Chondrocyte (in vitro differentiated cells): ENCODE results near the gene PSORS1C1. TPM values are rescaled to one million over a fixed set of nuclear protein-coding genes. Genes with fewer than 3 reads are reported as not detected.

Source experiments
- DNase-seq: peaks from one replicate; pipeline ENCODE4 v3.0.0; 2021; ENCODE audit warnings: mixed read lengths, low spot score
- H3K27ac Mint-ChIP-seq: one replicate; pipeline ENCODE4 v1.8.0; 2021; ENCODE audit warnings: mild to moderate bottlenecking, moderate library complexity, mixed read lengths; ENCODE audit not compliant: unreplicated experiment
- H3K27me3 Mint-ChIP-seq: 2 replicates; pipeline ENCODE4 v1.8.0; 2021; ENCODE audit warnings: low read depth, mixed read lengths
- H3K36me3 Mint-ChIP-seq: 2 replicates; pipeline ENCODE4 v1.8.0; 2021; ENCODE audit warnings: low read depth, mixed read lengths
- H3K4me1 Mint-ChIP-seq: 2 replicates; pipeline ENCODE4 v1.8.0; 2021; ENCODE audit warnings: low read depth, mild to moderate bottlenecking, mixed read lengths
- H3K4me3 Mint-ChIP-seq: one replicate; pipeline ENCODE4 v1.8.0; 2021; ENCODE audit warnings: mild to moderate bottlenecking, moderate library complexity, mixed read lengths; ENCODE audit not compliant: unreplicated experiment
- H3K9me3 Mint-ChIP-seq: 2 replicates; pipeline ENCODE4 v1.8.0; 2021; ENCODE audit warnings: low read depth, mixed read lengths
- CTCF ChIP-seq: fragments of 200-600 bp; sonication (generic); IDR thresholded peaks from 2 replicates; pipeline ENCODE4 v1.5.0; 2021; ENCODE audit warnings: antibody characterized with exemption, mild to moderate bottlenecking, moderate library complexity
- total RNA-seq: library from RNA; stranded (reverse); gene quantifications from 3 replicates; pipeline ENCODE4 v1.2.1, GENCODE V29; 2021

The PSORS1C1 gene
- total RNA-seq, 1 donor from 2014 or later = 5.5 TPM

GRCh38 chr6:31074401-31074800 is 40.2 kb upstream of the PSORS1C1 start:
- peaks cover 27% of the 10 kb centered on the region for H3K4me1 Mint-ChIP-seq
- H3K9me3 Mint-ChIP-seq = no peaks in the 10 kb centered on the region
- H3K27me3 Mint-ChIP-seq = no peaks in the 10 kb centered on the region
- no peak overlapping the region for H3K4me3 Mint-ChIP-seq
- H3K27ac Mint-ChIP-seq = peak overlapping the region; percentile 32
- DNase-seq = no peak
- TF ChIP-seq CTCF = no peak
- H3K36me3 Mint-ChIP-seq = no peaks in the 10 kb centered on the region

GRCh38 chr6:31075528-31075927 is 39.1 kb upstream of the PSORS1C1 start:
- no peak for TF ChIP-seq CTCF
- Mint-ChIP-seq H3K27me3 (no peaks in the 10 kb centered on the region), H3K36me3 (no peaks in the 10 kb centered on the region), H3K27ac (no peak overlapping the region), H3K4me1 (peaks cover 31% of the 10 kb centered on the region), H3K9me3 (no peaks in the 10 kb centered on the region), H3K4me3 (no peak overlapping the region)
- DNase-seq = no peak

- TF ChIP-seq CTCF = no peak
- Mint-ChIP-seq H3K9me3 (no peaks in the 10 kb centered on the region), H3K27me3 (no peaks in the 10 kb centered on the region), H3K27ac (peak overlapping the region; percentile 63), H3K36me3 (no peaks in the 10 kb centered on the region), H3K4me1 (peaks cover 27% of the 10 kb centered on the region), H3K4me3 (no peak overlapping the region)
- DNase-seq = no peak
These were observed 38.0 kb upstream of the PSORS1C1 start for GRCh38 chr6:31076611-31077010.

GRCh38 chr6:31079656-31080261 is 34.8 kb upstream of the PSORS1C1 start:
- no peaks in the 10 kb centered on the region for H3K9me3 Mint-ChIP-seq
- peaks cover 27% of the 10 kb centered on the region for H3K4me1 Mint-ChIP-seq
- peak; percentile 89 for TF ChIP-seq CTCF
- DNase-seq = no peak
- peak overlapping the region; percentile 19 for H3K4me3 Mint-ChIP-seq
- H3K27ac Mint-ChIP-seq = no peak overlapping the region
- no peaks in the 10 kb centered on the region for H3K27me3 Mint-ChIP-seq
- H3K36me3 Mint-ChIP-seq = no peaks in the 10 kb centered on the region

GRCh38 chr6:31081872-31082271 is 32.7 kb upstream of the PSORS1C1 start:
- Mint-ChIP-seq H3K27me3 (no peaks in the 10 kb centered on the region), H3K4me1 (peaks cover 30% of the 10 kb centered on the region), H3K9me3 (no peaks in the 10 kb centered on the region), H3K27ac (no peak overlapping the region), H3K4me3 (no peak overlapping the region), H3K36me3 (no peaks in the 10 kb centered on the region)
- DNase-seq = no peak
- no peak for TF ChIP-seq CTCF
